HepG2 (cell line): ENCODE results near the gene UTRN. TPM values are rescaled to one million over a fixed set of nuclear protein-coding genes. Genes with fewer than 3 reads are reported as not detected.
A peak's percentile ranks its signal among the peaks of the same experiment; 100 is the strongest.

ENCODE experiments used
- AFF4 ChIP-seq: sonication (generic); formaldehyde crosslinking; IDR thresholded peaks from 2 replicates; pipeline ENCODE4 v1.4.0; 2020; ENCODE audit warnings: missing genetic modification reagents
- ATF6 ChIP-seq: sonication (generic); formaldehyde crosslinking; conservative IDR thresholded peaks from 2 replicates; pipeline ENCODE4 v1.4.0; 2020; ENCODE audit warnings: missing genetic modification reagents
- CBX5 ChIP-seq: sonication (generic); formaldehyde crosslinking; IDR thresholded peaks from 2 replicates; pipeline ENCODE4 v1.4.0; 2020; ENCODE audit warnings: missing genetic modification reagents, borderline replicate concordance
- ELF4 ChIP-seq: sonication (generic); formaldehyde crosslinking; IDR thresholded peaks from 2 replicates; pipeline ENCODE4 v1.5.0; 2020; ENCODE audit warnings: missing genetic modification reagents, mild to moderate bottlenecking, moderate library complexity, borderline replicate concordance
- KDM3A ChIP-seq: IDR thresholded peaks from 2 replicates; pipeline ENCODE4 v1.6.1; 2018; ENCODE audit warnings: low read depth, missing compliant biosample characterization
- MXD1 ChIP-seq: sonication (generic); formaldehyde crosslinking; IDR thresholded peaks from 2 replicates; pipeline ENCODE4 v1.4.0; 2020; ENCODE audit warnings: mild to moderate bottlenecking, missing genetic modification reagents
- RBFOX2 ChIP-seq: fragments of 200-400 bp; formaldehyde crosslinking; IDR thresholded peaks from 2 replicates; pipeline ENCODE4 v1.6.1; 2017; ENCODE audit warnings: low read depth, mild to moderate bottlenecking, low read length
- SMAD1 ChIP-seq: sonication (generic); formaldehyde crosslinking; IDR thresholded peaks from 2 replicates; pipeline ENCODE4 v1.4.0; 2020; ENCODE audit warnings: missing genetic modification reagents, low read depth, mild to moderate bottlenecking, borderline replicate concordance
- ZBTB14 ChIP-seq: sonication (generic); formaldehyde crosslinking; IDR thresholded peaks from 2 replicates; pipeline ENCODE4 v1.4.0; 2020; ENCODE audit warnings: missing genetic modification reagents
- ZNF441 ChIP-seq: sonication (generic); formaldehyde crosslinking; IDR thresholded peaks from 2 replicates; pipeline ENCODE4 v1.7.0; 2021; ENCODE audit warnings: missing genetic modification reagents, borderline replicate concordance
- ZNF646 ChIP-seq: sonication (generic); formaldehyde crosslinking; IDR thresholded peaks from 2 replicates; pipeline ENCODE4 v1.9.0; 2021; ENCODE audit warnings: mild to moderate bottlenecking, missing genetic modification reagents
- ZNF674 ChIP-seq: sonication (generic); formaldehyde crosslinking; IDR thresholded peaks from 2 replicates; pipeline ENCODE4 v1.5.0; 2020; ENCODE audit warnings: low read depth, mild to moderate bottlenecking, missing genetic modification reagents
- ZZZ3 ChIP-seq: sonication (generic); formaldehyde crosslinking; IDR thresholded peaks from 2 replicates; pipeline ENCODE4 v1.4.0; 2020; ENCODE audit warnings: missing genetic modification reagents, mild to moderate bottlenecking, borderline replicate concordance
- polyA plus RNA-seq, 8 experiments: library from polyadenylated mRNA; depleted of rRNA in 3 of 8; stranded (reverse) in 7 of 8; unstranded in 1 of 8; fragments of >200 nt; fragmentation: Illumina TruSeq in 4 of 8; extraction: Trizol in 4 of 8; gene quantifications; 2 replicates each; pipeline versions ENCODE4 v1.2.1 to v1.2.3, GENCODE V29; 2011 to 2016; ENCODE audit warnings: low read depth in 4 of 8, missing spikeins in 1 of 8, mixed read lengths in 1 of 8; ENCODE audit not compliant: insufficient read depth in 1 of 8
- total RNA-seq, 5 experiments: library from RNA; depleted of rRNA; stranded (reverse); fragments of >200 nt; fragmentation: Illumina TruSeq; extraction: Trizol; gene quantifications; 2 replicates each; pipeline ENCODE4 v1.2.3, GENCODE V29; 2016; ENCODE audit warnings: low read depth in 1 of 5

The UTRN gene
- total and polyA plus RNA-seq, 2 of the 13 experiments (the other 11 are each of a cell fraction or from before 2014, with no cell fraction given), result 102 to 116 TPM

GRCh38 chr6:144285798-144286502, 815 bp downstream of the UTRN start (continued):
- TF ChIP-seq ATF6, result no peak
- peak; percentile 51; the same call in 1 of the 2 replicates for TF ChIP-seq ZBTB14 (CRISPR knock-in tag)
- TF ChIP-seq CBX5, result 0 out of 2 replicates have a peak, but pooled peaks have one; percentile 37
- no peak for TF ChIP-seq ZNF674 (CRISPR knock-in tag)
- TF ChIP-seq MXD1, result peak; percentile 93
- TF ChIP-seq ZNF646 (CRISPR knock-in tag), result peak; percentile 76
- TF ChIP-seq ZZZ3, result no peak
- 0 out of 2 replicates have a peak, but pooled peaks have one; percentile 62 for TF ChIP-seq SMAD1 (CRISPR knock-in tag)
- TF ChIP-seq RBFOX2, result peak; percentile 83
- peak; percentile 82; the same call in 1 of the 2 replicates for TF ChIP-seq AFF4 (CRISPR knock-in tag)
- TF ChIP-seq ELF4 (CRISPR knock-in tag), result no peak
- TF ChIP-seq KDM3A (CRISPR knock-in tag), result 0 out of 2 replicates have a peak, but pooled peaks have one; percentile 43
- no peak for TF ChIP-seq ZNF441
